Esophagus (tissue), 2 donors: ENCODE results near the gene CACNA2D3. TPM values are rescaled to one million over a fixed set of nuclear protein-coding genes. Genes with fewer than 3 reads are reported as not detected.
A peak's percentile ranks its signal among the peaks of the same experiment; 100 is the strongest.
"Not testable (repeated sequence)": the region's sequence is repeated elsewhere in the genome, so short reads cannot be mapped to it uniquely, and the experiment has no call there.

ENCODE experiments used
- H3K27ac ChIP-seq, 2 donors: one replicate each; pipeline ENCODE4 v1.5.1; 2013; ENCODE audit warnings: low read depth in 2 of 2, mild to moderate bottlenecking in 2 of 2, inconsistent platforms in 1 of 2, low read length in 1 of 2, moderate library complexity in 1 of 2
- H3K27me3 ChIP-seq, 2 donors: one replicate each; pipeline ENCODE4 v1.6.1; 2013; ENCODE audit warnings: low read length in 2 of 2, control low read depth in 1 of 2, mild to moderate bottlenecking in 1 of 2; ENCODE audit not compliant: insufficient read depth in 2 of 2, control insufficient read depth in 1 of 2
- H3K36me3 ChIP-seq, 2 donors: one replicate each; pipeline ENCODE4 v1.6.1; 2013; ENCODE audit warnings: low read length in 1 of 2; ENCODE audit not compliant: control insufficient read depth in 2 of 2, insufficient read depth in 2 of 2
- H3K4me1 ChIP-seq, 2 donors: one replicate each; pipeline ENCODE4 v1.6.1; 2013; ENCODE audit warnings: low read length in 1 of 2; ENCODE audit not compliant: control insufficient read depth in 2 of 2, insufficient read depth in 2 of 2
- H3K4me3 ChIP-seq, 2 donors: one replicate each; pipeline ENCODE4 v1.5.1; 2013; ENCODE audit warnings: low read length in 2 of 2, mild to moderate bottlenecking in 2 of 2, low read depth in 1 of 2, moderate library complexity in 1 of 2
- H3K9me3 ChIP-seq, 2 donors: one replicate each; pipeline ENCODE4 v1.6.1; 2013; ENCODE audit warnings: mild to moderate bottlenecking in 2 of 2, low read depth in 1 of 2, low read length in 1 of 2, moderate library complexity in 1 of 2; ENCODE audit not compliant: control insufficient read depth in 2 of 2, insufficient read depth in 1 of 2
- WGBS, 2 donors: extraction: QIAGEN DNeasy Blood & Tissue Kit; methylation state at CpG; one replicate each; pipeline ENCODE4 v1.1.7; 2013; 5-methylcytosine and 5-hydroxymethylcytosine counted together
- polyA plus RNA-seq, 2 donors: library from polyadenylated mRNA; stranded (reverse); fragments of 200-250 nt; gene quantifications; one replicate each; pipeline ENCODE4 v1.2.3, GENCODE V29; 2013
- donor health status: healthy with polysubstance abuse.
- donor health status: Bipolar disorder and iron deficiency.

The CACNA2D3 gene
- polyA plus RNA-seq, 2 donors, result 1.7 to 1.8 TPM

DNA sequence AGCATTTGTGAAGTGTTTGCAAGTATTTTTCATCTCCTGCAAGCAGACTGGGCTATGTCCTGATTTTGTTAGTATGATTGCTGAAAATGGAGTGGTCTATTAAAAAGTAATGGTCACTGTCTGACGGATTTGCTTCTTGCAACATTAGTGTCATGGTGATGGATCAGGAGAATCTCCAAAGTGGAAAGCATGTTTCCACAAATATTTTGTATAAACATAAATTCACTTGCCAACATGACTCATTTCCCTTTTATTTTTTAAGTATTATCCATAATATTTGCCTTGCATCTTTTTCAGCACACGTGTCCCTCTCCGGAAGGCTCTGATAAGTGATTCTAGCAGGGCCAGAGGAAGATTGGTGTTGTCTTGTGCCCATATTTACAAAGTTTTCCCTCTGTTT lies 27.4 kb upstream of the CACNA2D3 start:
- no peaks in the 10 kb centered on the region for H3K4me1 ChIP-seq
- H3K36me3 ChIP-seq, result no peaks in the 10 kb centered on the region
- H3K27ac ChIP-seq, result no peak overlapping the region
- peaks cover 0 to 2% of the 10 kb centered on the region in 2 donors for H3K27me3 ChIP-seq
- 57 to 62% methylated on average over 3 of the region's 3 CpGs for WGBS, 2 donors
- no peaks in the 10 kb centered on the region for H3K9me3 ChIP-seq
- H3K4me3 ChIP-seq, result no peak overlapping the region

GRCh38 chr3:54099381-54099780 lies 23.0 kb upstream of the CACNA2D3 start:
- H3K4me1 ChIP-seq, result no peaks in the 10 kb centered on the region
- H3K9me3 ChIP-seq, result no peaks in the 10 kb centered on the region
- no peaks in the 10 kb centered on the region for H3K27me3 ChIP-seq
- no peaks in the 10 kb centered on the region for H3K36me3 ChIP-seq
- no peak overlapping the region for H3K27ac ChIP-seq
- 88 to 89% methylated on average over 1 of the region's 1 CpG for WGBS, 2 donors
- H3K4me3 ChIP-seq, result no peak overlapping the region

- H3K4me3 ChIP-seq, result no peak overlapping the region
- H3K27me3 ChIP-seq, result no peaks in the 10 kb centered on the region
- no peaks in the 10 kb centered on the region for H3K36me3 ChIP-seq
- H3K27ac ChIP-seq, result no peak overlapping the region
- no peaks in the 10 kb centered on the region for H3K9me3 ChIP-seq
- WGBS, 2 donors, result 81 to 86% methylated on average over 11 of the region's 11 CpGs
- H3K4me1 ChIP-seq, result no peaks in the 10 kb centered on the region
Observed at GRCh38 chr3:54104084-54104483, 18.3 kb upstream of the CACNA2D3 start.

DNA sequence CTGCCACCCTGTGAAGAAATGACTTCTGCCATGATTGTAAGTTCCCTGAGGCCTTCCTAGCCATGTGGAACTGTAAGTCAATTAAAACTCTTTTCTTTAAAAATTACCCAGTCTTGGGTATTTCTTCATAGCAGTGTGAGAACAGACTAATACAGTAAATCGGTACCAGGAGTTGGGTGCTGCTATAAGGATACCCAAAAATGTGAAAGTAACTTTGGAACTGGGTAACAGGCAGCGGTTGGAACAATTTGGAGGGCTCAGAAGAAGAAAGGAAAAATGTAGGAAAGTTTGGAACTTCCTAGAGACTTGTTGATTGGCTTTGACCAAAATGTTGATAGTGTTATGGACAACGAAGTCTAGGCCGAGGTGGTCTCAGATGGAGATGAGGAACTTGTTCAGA lies 6.2 kb upstream of the CACNA2D3 start:
- H3K27me3 ChIP-seq, H3K36me3 ChIP-seq, H3K4me1 ChIP-seq, H3K4me3 ChIP-seq, H3K9me3 ChIP-seq, H3K27ac ChIP-seq: not testable (repeated sequence)
- 92% methylated on average over 4 of the region's 4 CpGs for WGBS, 2 donors

GRCh38 chr3:54120657-54121413 lies 1.5 kb upstream of the CACNA2D3 start:
- Histone ChIP-seq H3K27me3 (peaks cover 0 to 4% of the 10 kb centered on the region in 2 donors), H3K36me3 (no peaks in the 10 kb centered on the region), H3K27ac (no peak overlapping the region), H3K4me1 (peaks cover 0 to 6% of the 10 kb centered on the region in 2 donors), H3K4me3 (peak overlapping the region; percentile 38 to 72), H3K9me3 (no peaks in the 10 kb centered on the region)
- WGBS, 2 donors, result 3% methylated on average over 45 of the region's 45 CpGs

- H3K27ac ChIP-seq, result no peak overlapping the region
- 1 to 2% methylated on average over 75 to 107 of the region's 107 CpGs for WGBS, 2 donors
- H3K4me1 ChIP-seq, result peaks cover 0 to 6% of the 10 kb centered on the region in 2 donors
- peak overlapping the region; percentile 38 to 72 for H3K4me3 ChIP-seq
- H3K9me3 ChIP-seq, result no peaks in the 10 kb centered on the region
- H3K27me3 ChIP-seq, result peaks cover 0 to 4% of the 10 kb centered on the region in 2 donors
- no peaks in the 10 kb centered on the region for H3K36me3 ChIP-seq
Observed at GRCh38 chr3:54121414-54122323, 683 bp upstream of the CACNA2D3 start.

DNA sequence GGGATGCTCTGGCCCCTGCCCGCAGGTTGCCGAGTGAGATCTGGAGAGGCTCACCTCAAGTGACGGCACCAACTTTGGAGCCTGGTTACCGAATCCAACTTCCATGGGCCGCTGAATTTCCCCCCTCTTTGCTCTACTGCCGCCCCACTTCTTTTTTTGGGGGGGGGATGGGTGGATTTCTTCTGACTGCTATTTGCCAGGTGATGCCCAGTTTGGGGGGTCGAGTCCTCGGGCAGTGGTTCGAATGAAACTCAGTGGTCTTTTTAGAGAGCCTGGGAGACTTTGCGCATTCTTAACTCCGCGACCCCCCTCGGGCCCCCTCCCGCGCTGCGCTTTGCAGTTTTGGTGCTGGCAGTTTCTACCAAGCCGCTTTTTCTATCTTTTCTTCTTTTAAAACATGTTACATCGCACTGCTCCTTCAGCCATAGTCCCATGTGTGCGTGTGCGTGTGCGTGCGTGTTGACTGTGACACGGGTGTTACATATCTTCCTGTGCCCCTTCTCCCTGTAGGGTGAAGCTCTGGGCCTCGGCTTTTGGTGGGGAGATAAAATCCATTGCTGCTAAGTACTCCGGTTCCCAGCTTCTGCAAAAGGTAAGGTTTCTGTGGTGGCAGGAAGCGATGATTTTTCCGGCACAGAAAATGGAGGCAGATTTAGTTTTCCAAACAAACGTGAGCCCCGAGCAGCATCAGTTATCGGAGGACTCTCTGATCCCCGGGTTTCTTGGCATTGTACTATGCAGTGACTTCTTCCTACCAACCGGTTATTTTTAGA lies 837 bp downstream of the CACNA2D3 start:
- no peaks in the 10 kb centered on the region for H3K9me3 ChIP-seq
- H3K27me3 ChIP-seq, result peaks cover 0 to 4% of the 10 kb centered on the region in 2 donors
- H3K36me3 ChIP-seq, result no peaks in the 10 kb centered on the region
- H3K27ac ChIP-seq, result no peak overlapping the region
- WGBS, 2 donors, result 2 to 3% methylated on average over 32 of the region's 32 CpGs
- peaks cover 0 to 6% of the 10 kb centered on the region in 2 donors for H3K4me1 ChIP-seq
- peak overlapping the region; percentile 62 to 72 for H3K4me3 ChIP-seq

DNA sequence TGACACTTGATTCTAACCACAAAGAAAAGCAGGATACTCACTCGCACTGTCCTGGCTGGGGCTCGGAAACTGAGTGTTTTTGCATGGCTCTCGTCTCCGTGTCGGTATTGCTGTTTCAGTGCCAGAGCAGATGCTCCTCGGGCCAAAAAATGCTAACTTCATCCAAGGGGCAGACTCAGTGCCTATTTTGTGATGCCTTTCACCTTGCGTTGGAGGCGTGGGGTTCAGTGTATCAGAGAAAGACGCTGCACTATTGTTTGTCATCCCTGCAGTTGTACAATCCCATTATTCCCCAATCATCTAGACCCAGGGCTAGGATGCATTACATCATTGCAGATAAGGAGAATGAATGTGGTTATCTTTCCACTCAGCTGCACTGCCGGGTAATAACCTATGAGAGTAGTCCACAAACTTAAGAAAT lies 1.4 kb downstream of the CACNA2D3 start:
- Histone ChIP-seq H3K27ac (no peak overlapping the region), H3K9me3 (no peaks in the 10 kb centered on the region), H3K4me3 (peak overlapping the region; percentile 62 to 72), H3K36me3 (no peaks in the 10 kb centered on the region), H3K4me1 (peaks cover 0 to 6% of the 10 kb centered on the region in 2 donors), H3K27me3 (peaks cover 0 to 4% of the 10 kb centered on the region in 2 donors)
- WGBS, 2 donors, result 5 to 6% methylated on average over 10 of the region's 10 CpGs

- Histone ChIP-seq H3K27me3 (no peaks in the 10 kb centered on the region), H3K36me3 (no peaks in the 10 kb centered on the region)
Observed at GRCh38 chr3:54125300-54125699, 2.9 kb downstream of the CACNA2D3 start.

More at GRCh38 chr3:54125300-54125699, 2.9 kb downstream of the CACNA2D3 start:
- Histone ChIP-seq H3K9me3 (no peaks in the 10 kb centered on the region), H3K4me3 (no peak overlapping the region), H3K4me1 (peaks cover 0 to 6% of the 10 kb centered on the region in 2 donors), H3K27ac (no peak overlapping the region)
- 44 to 48% methylated on average over 4 of the region's 4 CpGs for WGBS, 2 donors
